BE2C (cell line): Measurements from ENCODE around the gene SRCIN1.

Experiments used
- DNase-seq: peaks from one replicate; pipeline ENCODE4 v3.0.0-alpha.2; 2020
- H3K27me3 ChIP-seq: fragments of 250-450 bp; sonication (Bioruptor Pico); 2 replicates; pipeline ENCODE4 v1.5.1; 2020; ENCODE audit warnings: mild to moderate bottlenecking
- H3K36me3 ChIP-seq: fragments of 250-450 bp; sonication (Bioruptor Pico); 2 replicates; pipeline ENCODE4 v1.5.1; 2020; ENCODE audit warnings: mild to moderate bottlenecking
- H3K4me1 ChIP-seq: fragments of 250-450 bp; sonication (Bioruptor Pico); 2 replicates; pipeline ENCODE4 v1.5.1; 2020
- H3K4me3 ChIP-seq: 2 replicates; pipeline ENCODE4 v1.5.1; 2011; ENCODE audit warnings: low read depth, low read length
- H3K9me3 ChIP-seq: fragments of 250-450 bp; sonication (Bioruptor Pico); 2 replicates; pipeline ENCODE4 v1.5.1; 2020
- CTCF ChIP-seq: IDR thresholded peaks from 2 replicates; pipeline ENCODE4 v1.5.1; 2012; ENCODE audit warnings: mild to moderate bottlenecking, low read depth, low read length

SRCIN1 gene

GRCh38 chr17:38611070-38611786, 5.5 kb upstream of the SRCIN1 start:
- DNase-seq = no peak
- H3K4me3 ChIP-seq = no peak overlapping the region
- TF ChIP-seq CTCF = no peak
- H3K36me3 ChIP-seq = no peaks in the 10 kb centered on the region
- peaks cover 8% of the 10 kb centered on the region for H3K27me3 ChIP-seq
- H3K4me1 ChIP-seq = no peaks in the 10 kb centered on the region
- no peaks in the 10 kb centered on the region; the same call in 1 of the 2 replicates for H3K9me3 ChIP-seq

GRCh38 chr17:38609280-38610031, 3.7 kb upstream of the SRCIN1 start:
- H3K4me3 ChIP-seq = no peak overlapping the region
- DNase-seq = no peak
- peaks cover 8% of the 10 kb centered on the region for H3K27me3 ChIP-seq
- H3K4me1 ChIP-seq = no peaks in the 10 kb centered on the region
- H3K9me3 ChIP-seq = no peaks in the 10 kb centered on the region; the same call in 1 of the 2 replicates
- no peak; the same call in 1 of the 2 replicates for TF ChIP-seq CTCF
- H3K36me3 ChIP-seq = no peaks in the 10 kb centered on the region

- no peak for DNase-seq
- TF ChIP-seq CTCF = no peak
- H3K4me1 ChIP-seq = no peaks in the 10 kb centered on the region
- H3K27me3 ChIP-seq = peaks cover 8% of the 10 kb centered on the region
- no peaks in the 10 kb centered on the region; the same call in 1 of the 2 replicates for H3K9me3 ChIP-seq
- H3K4me3 ChIP-seq = no peak overlapping the region
- H3K36me3 ChIP-seq = no peaks in the 10 kb centered on the region
Measured at GRCh38 chr17:38608648-38609047, 2.9 kb upstream of the SRCIN1 start.

GRCh38 chr17:38606646-38607611, 1.2 kb upstream of the SRCIN1 start:
- Histone ChIP-seq H3K27me3 (peaks cover 8% of the 10 kb centered on the region), H3K4me3 (no peak overlapping the region; the same call in 1 of the 2 replicates), H3K4me1 (no peaks in the 10 kb centered on the region; the same call in 1 of the 2 replicates), H3K36me3 (no peaks in the 10 kb centered on the region), H3K9me3 (no peaks in the 10 kb centered on the region; the same call in 1 of the 2 replicates)
- no peak for DNase-seq
- no peak for TF ChIP-seq CTCF

GRCh38 chr17:38605411-38605840, 326 bp downstream of the SRCIN1 start:
- Histone ChIP-seq H3K4me3 (peak overlapping the region; percentile 31), H3K27me3 (peaks cover 8% of the 10 kb centered on the region)
- DNase-seq = no peak

More at GRCh38 chr17:38605411-38605840, 326 bp downstream of the SRCIN1 start:
- Histone ChIP-seq H3K4me1 (peaks cover 15% of the 10 kb centered on the region), H3K36me3 (no peaks in the 10 kb centered on the region), H3K9me3 (no peaks in the 10 kb centered on the region; the same call in 1 of the 2 replicates)
- no peak for TF ChIP-seq CTCF
